ENCODE results near the gene C9orf72.

C9orf72 gene

DNA sequence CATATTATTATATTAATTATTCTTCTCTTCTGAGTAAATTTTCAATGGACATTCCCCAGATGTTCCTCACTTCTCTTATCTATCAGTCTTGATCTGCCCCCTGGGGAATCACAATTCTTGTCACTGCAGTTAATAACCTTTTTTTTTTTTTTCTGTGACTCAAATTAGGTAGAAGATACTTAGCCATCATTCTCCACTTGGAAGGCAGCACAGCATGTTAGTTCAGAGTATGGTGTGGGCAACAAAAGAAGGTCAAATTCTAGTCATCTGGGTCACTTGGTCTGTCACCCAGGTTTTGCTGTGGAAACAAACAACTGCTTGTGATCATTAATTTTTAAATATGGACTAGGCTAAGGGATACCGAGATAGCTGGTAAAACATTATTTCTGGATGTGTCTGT is 35.5 kb downstream of the C9orf72 start:
- DNase-seq: no peak

DNA sequence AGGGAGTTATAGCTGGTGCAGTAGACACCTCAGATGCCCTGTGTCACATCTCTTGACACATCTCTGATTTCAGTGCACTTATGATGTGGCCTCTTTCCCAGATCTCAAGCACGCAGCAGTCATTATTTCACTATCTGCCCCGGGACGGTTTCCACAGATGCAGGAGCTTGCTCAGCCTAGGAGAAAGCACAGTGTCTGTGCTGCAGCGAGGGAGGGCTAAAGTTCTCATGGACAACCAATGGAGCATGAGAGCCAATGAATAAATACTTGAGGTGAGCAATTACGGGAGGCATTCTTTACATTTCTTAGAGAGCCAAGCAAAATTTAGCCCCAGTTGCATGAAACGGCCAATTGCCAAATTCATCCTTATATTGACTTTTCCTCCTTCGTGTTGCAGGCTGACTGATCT is 36.2 kb downstream of the C9orf72 start:
- no peak for DNase-seq

DNA sequence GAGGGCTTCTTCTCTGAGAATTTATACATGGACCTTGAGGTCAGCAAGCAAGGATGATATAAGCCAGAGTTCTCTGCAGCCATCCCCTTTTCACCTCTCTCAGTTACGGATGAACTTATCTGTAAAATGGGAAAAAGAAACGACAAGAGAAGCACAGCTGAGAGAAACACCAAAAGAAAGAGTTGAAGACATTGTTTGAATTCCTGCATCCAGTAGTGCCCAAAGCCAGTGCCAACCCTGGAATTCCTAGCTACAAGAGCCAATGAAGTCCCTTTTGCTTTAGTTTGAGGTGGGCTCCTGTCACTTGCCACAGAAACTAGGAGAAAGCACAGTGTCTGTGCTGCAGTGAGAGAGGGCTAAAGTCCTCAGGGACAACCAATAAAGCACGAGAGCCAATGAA is 37.1 kb downstream of the C9orf72 start:
- DNase-seq: no peak

DNA sequence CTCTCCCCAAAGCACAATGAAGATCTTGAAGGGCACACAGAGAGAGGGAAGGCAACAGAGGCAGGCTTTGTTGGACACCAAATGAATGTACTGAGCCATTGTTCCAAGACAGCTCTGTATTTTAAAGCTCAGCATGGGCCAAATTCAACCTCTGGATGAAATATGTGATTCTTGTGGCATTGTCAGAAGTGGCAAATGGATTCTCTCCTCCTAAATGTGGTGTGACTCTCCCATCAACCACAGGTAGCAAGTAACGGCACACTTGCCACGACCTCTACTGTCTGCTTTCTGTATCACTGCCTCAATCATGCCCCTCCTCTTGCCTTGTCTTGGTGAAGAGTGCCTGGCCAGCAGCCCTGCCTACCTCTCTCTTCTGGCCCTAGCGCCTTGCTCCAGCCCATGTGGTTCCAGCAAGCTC is 37.6 kb downstream of the C9orf72 start:
- DNase-seq: no peak

DNA sequence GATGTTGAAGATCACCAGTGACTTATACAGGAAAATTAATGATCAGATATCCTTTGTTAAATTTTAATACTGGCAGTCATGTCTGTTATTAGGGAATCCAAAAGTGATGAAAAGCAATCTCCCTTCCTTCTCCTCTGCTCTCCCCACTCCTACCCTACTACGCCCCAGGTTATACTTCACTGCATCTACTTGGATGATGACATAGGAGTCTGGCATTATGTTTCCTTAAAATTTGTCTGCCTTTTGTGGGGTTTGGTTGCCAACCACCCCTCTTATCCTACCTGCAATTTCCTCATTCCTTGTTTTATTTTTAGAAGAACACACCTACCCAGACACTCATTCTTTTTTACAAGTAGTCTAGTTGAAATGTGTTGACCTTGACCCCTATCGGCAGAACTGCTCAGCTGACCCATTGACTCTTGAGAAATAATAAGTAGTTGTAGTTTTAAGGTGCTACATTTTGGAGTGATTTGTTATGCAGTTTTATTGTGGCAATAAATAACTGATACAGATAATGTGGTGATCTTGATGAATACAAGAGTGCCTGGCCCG is 38.5 kb downstream of the C9orf72 start:
- no peak for DNase-seq

DNA sequence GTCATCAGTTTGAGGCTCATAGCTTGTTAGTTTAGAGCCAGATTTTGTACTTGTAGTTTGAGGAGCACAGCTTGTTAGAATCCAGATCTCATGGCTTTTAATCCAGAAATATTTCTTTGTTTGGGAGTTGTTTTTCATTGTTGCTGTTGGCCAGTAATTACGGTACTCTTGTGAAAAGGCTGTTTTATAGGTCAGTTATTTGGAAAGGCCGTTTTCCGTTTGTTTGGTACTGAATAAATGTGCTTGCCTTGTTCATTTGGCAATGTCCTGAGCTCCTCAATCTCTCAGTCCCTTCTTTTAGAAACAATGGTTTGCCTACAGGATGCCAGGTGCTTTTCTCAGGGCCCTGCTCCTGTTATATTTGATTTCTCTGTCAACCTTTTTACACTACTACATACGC is 39.1 kb downstream of the C9orf72 start:
- no peak for DNase-seq

DNA sequence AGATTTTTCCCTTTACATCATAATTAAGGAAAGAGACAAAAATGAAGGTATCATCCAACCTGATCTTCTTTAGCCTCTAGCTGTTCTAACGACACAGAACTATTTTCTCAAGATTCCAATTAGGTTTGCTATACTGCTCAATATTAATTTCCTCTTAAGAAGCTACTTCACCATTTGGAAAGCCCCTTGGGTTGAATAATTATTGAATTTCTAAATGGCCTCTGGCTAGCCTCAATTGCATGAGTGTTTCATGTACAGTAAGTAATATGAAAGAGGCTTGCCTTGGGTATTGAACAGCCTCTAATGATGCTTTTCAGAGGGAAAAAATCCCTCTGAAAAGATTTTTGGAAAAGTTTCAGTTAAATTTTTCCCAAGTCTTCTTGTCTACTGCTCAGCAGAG is 40.0 kb downstream of the C9orf72 start:
- DNase-seq: no peak

DNA sequence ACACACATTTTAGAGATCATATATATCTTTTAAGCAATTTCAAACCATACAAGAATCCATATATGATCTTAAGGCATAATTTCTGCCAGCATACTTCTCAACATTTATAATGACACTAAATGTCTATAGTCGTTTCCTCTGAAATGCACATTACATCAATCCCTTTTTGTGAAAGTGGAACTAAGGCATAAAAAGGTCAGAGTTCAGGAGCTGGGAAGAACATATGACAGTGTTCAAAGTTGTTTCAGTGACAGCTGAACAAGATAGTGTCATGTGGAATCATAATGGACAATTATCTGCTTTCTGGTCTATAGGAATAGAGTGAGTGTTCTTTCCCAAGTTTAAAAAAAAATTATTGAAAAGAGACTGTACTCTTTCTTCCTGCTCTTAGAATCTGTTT is 41.2 kb downstream of the C9orf72 start:
- no peak for DNase-seq

DNA sequence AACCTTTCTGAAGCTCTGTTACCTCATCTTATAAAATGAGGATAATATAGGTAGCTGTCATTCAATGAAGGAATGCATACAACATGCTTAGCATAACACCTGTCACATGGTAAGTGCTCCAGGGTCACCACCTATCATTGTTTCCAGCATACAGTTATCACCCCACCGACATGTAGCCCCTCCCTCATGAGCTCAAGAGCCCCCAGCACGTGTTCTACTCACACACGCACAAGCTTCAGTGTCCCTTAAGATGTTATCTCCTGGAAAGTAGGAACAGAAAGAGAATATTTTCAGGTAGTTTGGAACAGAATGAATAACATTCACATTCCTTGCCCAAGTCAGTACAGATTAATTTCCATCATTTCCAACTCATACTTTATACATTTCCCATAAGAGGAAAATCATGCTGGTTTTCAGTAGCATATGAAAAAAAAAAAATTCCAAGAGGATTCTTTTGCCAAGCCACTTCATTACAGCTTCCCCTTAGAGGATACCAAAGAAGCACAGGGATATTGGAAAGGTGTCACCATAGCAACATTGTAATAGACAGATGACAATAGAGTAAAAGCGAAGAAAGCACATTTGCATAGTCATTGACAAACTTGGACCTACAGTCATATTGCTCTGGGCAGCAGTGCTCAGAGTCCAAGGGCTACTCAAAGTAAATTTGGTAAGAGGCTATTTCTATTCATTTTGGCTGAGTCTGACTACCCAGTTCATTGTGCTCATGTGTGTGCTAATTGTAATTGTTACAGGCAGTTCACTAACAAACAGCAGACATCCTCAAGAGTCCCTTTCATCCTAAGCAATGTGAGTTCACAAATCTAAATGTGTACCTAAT is 42.1 kb downstream of the C9orf72 start:
- DNase-seq: no peak

DNA sequence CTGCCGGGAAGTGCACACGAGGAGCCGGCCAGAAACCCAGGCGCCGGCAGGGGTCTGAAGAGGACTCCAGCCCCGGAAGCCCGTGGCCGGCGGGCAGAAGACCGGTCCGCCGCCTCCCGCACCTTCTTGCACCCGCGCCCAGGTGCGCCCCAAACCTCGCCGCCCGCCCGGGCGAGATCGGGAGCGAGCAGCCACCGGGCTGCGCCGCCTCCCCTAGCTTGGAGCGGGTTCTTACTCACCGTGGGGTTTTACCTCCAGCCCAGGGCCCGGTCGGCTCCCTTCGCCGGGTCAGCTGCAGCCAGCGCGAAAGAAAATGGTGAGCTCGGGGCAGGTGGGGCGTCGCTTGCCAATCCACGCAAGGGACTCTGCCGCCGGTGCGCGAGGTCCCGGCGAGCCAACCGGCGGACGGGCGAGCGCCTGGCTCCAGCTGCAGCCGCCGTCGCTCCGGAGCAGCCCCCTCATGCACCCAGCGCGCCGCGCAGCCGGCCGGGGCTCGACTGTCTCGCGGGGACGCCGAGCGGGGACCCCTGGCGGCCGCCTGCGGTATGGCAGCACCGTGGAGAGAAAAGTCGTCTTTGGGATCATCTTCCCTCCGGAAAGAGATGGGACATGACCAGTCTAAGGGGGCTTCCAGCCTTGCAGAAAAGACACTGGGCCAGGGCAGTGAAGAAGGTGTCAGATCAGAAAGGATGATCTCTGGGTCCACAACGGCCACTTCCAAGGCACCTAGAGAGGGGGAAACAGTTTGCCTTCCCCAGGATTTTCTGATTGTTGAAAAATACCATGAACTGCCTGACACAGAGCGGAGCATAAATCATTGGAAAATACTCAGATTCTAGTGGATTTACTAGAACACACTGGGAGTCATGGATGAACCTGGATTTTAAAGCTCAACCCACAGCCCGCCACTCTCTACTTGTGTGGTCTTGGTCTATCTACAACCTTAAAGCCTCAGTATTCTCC is 43.7 kb downstream of the C9orf72 start, which contains the start of gene MOB3B:
MOB3B (minus strand) TSS at position 499 of the 963 bp plus-strand sequence. CDS start 74,264 bp downstream, outside the sequence.
- peak; percentile 80 for DNase-seq

DNA sequence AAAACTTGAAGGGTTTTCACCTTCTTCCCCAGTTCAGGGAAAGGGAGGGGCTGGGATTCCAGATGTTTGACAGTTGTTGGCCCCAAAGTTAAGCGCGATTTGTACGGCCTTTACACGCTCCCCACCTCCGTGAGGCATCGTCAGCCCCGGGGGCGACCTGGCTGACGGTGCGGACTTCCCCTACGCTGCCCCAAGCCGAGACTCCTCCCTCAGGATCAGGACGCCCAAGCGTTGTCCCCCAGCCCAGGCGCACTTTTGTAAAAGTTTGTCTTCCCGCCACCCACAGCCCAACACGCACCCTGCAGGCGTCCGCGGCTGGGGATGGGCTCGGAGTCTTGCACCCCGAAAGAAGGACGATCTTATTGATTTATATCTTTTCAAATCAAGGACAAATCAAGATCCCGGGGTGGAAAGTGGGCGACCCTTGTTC is 44.4 kb downstream of the C9orf72 start:
- DNase-seq: peak; percentile 32 to 33

DNA sequence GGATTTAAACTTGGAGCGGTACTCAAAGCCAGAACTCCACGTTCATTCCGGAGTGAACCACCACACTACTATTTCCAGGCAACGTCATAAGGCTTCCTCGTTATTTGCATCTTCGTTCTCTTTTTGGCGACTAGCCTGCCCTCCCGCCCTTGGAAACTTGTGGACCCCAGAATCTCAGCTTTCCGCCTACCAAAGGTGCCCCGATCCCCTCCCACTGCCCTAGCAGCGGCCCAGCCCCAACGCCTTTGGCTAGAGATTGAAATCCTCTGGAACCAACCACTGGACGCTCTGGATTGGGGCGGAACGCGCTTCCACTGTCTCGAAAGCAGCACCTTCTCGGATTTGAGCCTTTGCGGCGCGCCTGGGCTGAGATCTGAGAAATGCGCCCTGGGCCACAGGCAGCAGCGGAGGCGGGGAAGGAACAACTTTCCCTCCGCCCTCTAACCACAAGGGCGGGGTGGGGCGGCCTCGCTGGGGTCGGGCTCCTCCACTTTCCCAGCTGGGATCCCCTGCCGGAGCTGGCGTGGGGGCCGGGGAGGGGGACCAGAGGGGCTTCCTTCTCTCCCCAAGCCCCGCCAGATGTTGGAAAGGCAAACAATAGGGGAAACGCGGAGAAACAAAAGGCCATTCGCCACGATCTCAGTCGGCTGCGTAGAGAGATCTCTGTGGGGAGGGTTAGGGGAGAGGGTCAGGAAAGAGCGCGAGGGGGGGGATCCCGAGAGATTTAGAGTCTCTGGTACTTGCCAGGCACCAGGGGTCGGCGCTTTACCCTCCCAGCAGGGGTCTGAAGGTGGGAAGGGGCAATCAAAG is 45.0 kb downstream of the C9orf72 start:
- peak; percentile 23 to 36 for DNase-seq

DNA sequence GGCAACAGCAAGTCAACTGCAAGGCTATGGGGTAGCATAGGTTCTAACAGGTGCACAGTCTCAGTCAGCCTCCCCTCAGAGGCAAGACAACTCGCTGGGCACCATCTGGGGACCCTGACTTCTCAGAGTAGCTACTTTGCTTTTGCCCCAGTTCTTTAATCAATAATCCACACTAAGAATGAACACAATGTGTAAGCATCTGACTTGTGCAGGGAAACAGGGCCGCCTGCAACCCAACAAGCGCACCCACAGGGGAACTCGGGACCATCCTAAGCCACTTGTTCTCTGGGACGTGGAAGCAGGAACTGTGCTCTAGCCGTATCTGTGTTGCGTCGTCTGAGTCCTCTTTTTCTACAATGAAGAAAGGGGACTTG is 45.6 kb downstream of the C9orf72 start:
- no peak for DNase-seq

DNA sequence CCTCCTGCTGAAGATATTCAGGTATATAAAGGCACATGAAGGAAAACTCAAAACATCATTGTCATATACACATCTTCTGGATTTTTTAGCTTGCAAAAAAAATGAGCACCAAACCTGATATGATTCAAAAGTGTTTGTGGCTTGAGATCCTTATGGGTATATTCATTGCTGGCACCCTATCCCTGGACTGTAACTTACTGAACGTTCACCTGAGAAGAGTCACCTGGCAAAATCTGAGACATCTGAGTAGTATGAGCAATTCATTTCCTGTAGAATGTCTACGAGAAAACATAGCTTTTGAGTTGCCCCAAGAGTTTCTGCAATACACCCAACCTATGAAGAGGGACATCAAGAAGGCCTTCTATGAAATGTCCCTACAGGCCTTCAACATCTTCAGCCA is 49.0 kb downstream of the C9orf72 start, which contains the start of gene IFNK:
IFNK (plus strand) TSS at position 55 of the 400 bp plus-strand sequence; CDS start at position 102, 47 bp downstream.
- no peak for DNase-seq

DNA sequence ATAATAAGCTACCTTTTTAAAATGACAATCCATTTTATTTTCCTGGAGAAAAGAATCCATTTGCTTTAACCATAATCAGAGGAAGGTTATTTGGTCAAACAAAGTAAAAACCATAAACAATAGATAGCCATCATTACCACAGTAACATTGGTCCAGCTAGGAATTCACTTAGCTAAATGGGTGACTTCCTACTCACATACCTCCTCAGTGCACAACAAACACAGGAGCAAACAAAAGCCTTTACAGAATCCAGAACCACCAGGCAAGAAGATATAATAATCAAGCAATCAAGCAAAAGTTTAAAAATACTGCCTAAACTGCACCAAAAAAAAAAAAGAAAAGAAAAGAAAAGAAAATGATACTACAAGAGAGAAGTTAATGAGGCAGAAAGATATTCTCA is 50.1 kb downstream of the C9orf72 start:
- no peak for DNase-seq

DNA sequence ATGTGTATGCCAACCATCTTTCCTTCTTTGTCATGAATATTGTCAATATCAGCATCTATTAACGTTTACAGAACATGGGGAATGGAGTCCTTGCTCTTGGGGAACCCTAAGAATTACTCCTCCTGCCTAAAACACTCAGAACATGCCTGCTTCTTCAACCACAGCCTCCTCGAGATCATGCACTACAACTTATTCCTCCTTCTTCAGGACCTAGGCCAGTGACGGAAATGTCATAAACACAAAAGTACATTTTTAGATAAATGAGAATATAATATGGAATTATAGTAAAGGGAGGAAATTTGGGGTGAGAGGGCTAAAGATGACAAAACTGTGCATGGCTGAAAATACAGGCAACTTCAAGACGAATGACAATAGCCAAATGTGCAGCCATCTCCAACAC is 52.3 kb downstream of the C9orf72 start:
- no peak for DNase-seq

DNA sequence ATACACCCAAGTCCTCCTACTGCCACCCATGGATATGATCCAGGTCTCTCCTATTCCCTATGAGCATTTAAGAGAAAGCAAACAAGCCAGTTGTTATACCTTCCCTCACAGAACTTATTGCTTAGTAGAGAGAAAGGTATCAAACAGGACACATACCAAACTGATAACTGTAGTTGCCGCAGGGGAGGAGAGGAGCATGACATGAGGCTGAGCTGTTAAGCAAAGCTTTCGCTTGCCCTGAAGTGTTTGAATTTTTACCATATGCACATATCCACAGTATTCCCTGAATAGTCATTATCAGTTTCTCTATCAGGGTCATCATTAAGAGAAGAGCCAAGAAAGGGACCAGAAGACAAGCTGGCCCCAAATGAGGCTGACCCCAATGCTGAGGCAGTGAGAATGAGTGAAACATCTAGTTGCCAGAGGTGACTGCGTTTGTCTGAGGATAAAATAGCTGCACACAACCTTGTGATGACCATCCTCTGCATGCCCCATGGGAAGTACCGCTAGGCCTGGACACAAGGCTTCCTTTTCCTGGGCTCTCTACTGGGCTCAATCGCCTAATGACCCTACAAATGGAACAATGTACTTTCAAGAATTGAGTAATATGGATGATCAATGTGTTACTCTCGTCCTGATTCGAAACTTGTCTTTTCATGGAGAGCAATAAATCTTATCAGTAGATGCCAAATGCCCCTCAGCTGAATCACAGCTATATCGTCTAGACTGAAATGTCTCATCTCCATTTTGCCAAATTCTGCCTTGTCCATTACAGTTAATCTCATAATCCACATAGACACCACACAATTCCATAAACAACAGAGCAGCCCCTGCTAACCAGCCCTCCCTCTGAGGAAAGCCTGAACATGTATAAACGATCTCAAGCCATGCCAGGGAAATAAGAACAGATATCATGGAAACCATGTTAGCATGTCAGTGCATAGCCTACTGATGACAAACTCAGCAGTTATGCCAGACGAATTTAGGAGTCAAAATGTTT is 53.5 kb downstream of the C9orf72 start:
- DNase-seq: no peak

DNA sequence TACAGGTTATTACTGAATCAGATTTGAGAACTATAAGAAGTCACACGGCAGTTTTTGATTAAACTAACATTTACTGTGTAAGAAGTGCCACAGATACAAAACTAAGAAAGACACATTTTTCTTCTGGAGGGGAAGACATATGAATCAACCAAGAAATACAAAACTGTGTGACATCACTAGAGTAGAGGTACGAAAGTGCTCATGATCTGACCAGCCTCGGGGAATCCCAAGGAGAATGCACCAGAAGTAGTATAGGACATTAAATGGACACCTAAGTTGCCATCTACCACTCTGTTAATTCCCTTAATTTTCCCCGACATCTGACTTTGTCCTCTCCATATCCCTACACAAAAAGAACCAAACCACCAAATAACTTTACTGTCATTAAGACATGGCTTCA is 54.5 kb downstream of the C9orf72 start:
- DNase-seq: no peak

DNA sequence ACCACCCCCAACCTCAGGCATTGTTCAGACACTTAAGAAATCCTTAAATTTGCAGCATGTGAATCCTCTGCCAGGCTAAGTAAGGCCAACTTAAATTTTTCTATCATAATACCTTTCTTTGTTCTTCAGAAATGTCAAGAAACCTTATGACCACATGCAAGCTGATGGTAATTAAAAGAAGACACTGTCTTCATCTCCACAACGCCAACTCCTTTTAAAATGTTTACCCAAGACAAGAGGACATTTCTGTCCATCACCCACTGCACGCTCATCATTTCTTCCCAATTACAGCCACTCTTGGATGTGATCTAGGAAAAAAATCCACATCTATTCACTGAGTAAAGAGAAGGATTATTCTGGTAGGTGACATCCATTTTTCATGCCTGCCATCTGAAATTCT is 55.3 kb downstream of the C9orf72 start:
- DNase-seq: no peak

DNA sequence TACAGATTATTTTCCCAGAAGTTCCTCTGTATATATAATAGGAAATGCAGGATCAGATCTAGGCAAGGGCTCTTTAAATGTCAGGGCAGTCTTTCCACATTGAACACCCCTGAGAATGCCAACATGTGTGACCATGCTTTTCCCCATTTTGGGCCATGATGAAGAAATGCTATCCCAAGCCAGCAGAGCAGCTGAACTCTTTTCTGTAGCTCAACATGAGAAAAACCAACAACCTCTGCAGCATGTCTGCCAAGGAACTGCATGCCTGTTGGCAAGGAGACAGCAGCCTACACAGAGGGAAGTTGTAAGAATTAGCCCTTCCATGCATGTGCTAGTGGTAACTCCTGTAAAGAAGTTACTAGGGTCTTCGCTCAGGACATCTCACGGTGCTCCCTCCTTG is 58.7 kb downstream of the C9orf72 start:
- DNase-seq: no peak

DNA sequence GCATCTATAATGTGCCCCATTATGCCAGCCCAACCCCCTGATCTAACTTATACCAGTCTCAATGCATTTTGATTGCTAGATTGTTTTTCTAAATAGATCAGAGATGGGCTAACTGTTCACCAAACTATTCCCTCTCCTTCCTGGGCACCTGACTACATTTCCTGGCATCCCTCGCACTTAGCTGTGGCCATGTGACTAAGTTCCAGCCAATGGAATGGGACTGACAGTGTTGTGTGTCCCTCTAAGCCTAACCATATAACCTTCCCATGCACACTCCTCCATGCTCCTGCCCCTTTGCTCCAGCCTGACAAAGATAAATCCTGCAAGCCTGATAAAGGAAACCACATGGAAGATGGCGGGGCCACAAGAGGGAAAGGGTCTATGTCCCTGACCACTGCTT is 61.5 kb downstream of the C9orf72 start:
- no peak for DNase-seq
